ENCODE results near the gene LRRTM4. TPM values are rescaled to one million over a fixed set of nuclear protein-coding genes. Genes with fewer than 3 reads are reported as not detected.

LRRTM4 gene
- total and polyA plus RNA-seq, 2 donors (not counting 1 experiment from before 2014, with no cell fraction given): not detected

DNA sequence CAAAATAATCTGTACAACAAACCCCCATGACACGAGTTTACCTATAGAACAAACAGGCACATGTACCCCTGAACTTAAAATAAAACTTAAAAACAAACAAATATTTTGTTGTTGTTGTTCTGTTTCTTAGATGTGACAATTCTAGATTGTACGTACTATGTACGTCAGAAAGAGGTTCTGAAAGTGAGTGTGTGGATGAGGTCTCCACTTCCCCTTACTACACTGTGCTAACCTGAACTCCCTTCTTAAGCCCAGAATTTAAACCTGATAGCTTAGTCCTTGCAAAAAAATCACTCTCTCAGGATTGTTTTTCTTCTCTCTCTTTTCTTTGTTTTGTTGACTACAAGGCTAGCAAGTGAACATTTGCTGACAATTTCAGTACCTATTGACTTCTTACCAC is 581.6 kb downstream of the LRRTM4 start:
- Histone ChIP-seq H3K9me3 (ENCODE audit: control extremely low read depth in 1 of 3, control insufficient read depth in 2 of 3, insufficient read depth in 1 of 3, low read length in 2 of 3) (no peaks in the 10 kb centered on the region), H3K4me3 (ENCODE audit: control extremely low read depth in 1 of 5, extremely low read depth in 1 of 5, insufficient read depth in 1 of 5, low read depth in 2 of 5, low read length in 4 of 5) (no peak overlapping the region), H3K27ac (ENCODE audit: low read length in 2 of 2) (no peak overlapping the region), H4K20me1 (ENCODE audit: control insufficient read depth, insufficient read depth, low read length, poor library complexity, severe bottlenecking) (no peaks in the 10 kb centered on the region), H3K4me2 (replicated peaks; ENCODE audit: low read depth, low read length, poor library complexity, severe bottlenecking) (no peak overlapping the region), H3K36me3 (replicated peaks in 1 of 2; ENCODE audit: control extremely low read depth in 1 of 2, control insufficient read depth in 1 of 2, extremely low read depth in 1 of 2, insufficient read depth in 2 of 2, low read length in 1 of 2) (no peaks in the 10 kb centered on the region), H3K27me3 (replicated peaks in 1 of 4; ENCODE audit: control extremely low read depth in 1 of 4, control insufficient read depth in 3 of 4, insufficient read depth in 4 of 4, low read length in 3 of 4) (no peaks in the 10 kb centered on the region), H2AFZ (ENCODE audit: insufficient read depth, low read depth, low read length, poor library complexity, severe bottlenecking) (no peak overlapping the region), H3K4me1 (ENCODE audit: control insufficient read depth in 2 of 2, insufficient read depth in 2 of 2, low read length in 2 of 2) (no peaks in the 10 kb centered on the region), H3K79me2 (ENCODE audit: control insufficient read depth, insufficient read depth, low read length) (no peaks in the 10 kb centered on the region), H3K9ac (ENCODE audit: low read length) (no peak overlapping the region)
- CTCF ChIA-PET: no interaction called here
- WGBS (ENCODE audit: insufficient coverage): no CpG with 5 or more reads among the region's 3 CpGs
- no peak overlapping the region for H3K4me3 Mint-ChIP-seq
- H3K27ac Mint-ChIP-seq: no peak overlapping the region
- H3K9me3 Mint-ChIP-seq (ENCODE audit: insufficient read depth): peaks cover 3% of the 10 kb centered on the region
- no peaks in the 10 kb centered on the region for H3K27me3 Mint-ChIP-seq
- no peak for TF ChIP-seq EZH2 (IDR thresholded peaks at IDR 0.05; ENCODE audit: borderline replicate concordance, insufficient read depth, low read depth, low read length, poor library complexity, severe bottlenecking)
- TF ChIP-seq CTCF (IDR thresholded peaks at IDR 0.05): no peak
- intact Hi-C loops (cut with micrococcal nuclease): no loop called here
- no peak for ATAC-seq (ENCODE audit: low read depth)
- no peak for DNase-seq
- POLR2A ChIA-PET: no interaction called here
- H3K4me1 Mint-ChIP-seq: no peaks in the 10 kb centered on the region

GRCh38 chr2:76938153-76938552 is 584.0 kb downstream of the LRRTM4 start:
- H3K9me3 ChIP-seq (ENCODE audit: control extremely low read depth in 1 of 3, control insufficient read depth in 2 of 3, insufficient read depth in 1 of 3, low read length in 2 of 3): no peaks in the 10 kb centered on the region
- no peaks in the 10 kb centered on the region for H3K27me3 ChIP-seq (replicated peaks in 1 of 4; ENCODE audit: control extremely low read depth in 1 of 4, control insufficient read depth in 3 of 4, insufficient read depth in 4 of 4, low read length in 3 of 4)
- H3K4me1 ChIP-seq (ENCODE audit: control insufficient read depth in 2 of 2, insufficient read depth in 2 of 2, low read length in 2 of 2): no peaks in the 10 kb centered on the region
- H4K20me1 ChIP-seq (ENCODE audit: control insufficient read depth, insufficient read depth, low read length, poor library complexity, severe bottlenecking): no peaks in the 10 kb centered on the region
- TF ChIP-seq EZH2 (IDR thresholded peaks at IDR 0.05; ENCODE audit: borderline replicate concordance, insufficient read depth, low read depth, low read length, poor library complexity, severe bottlenecking): no peak
- TF ChIP-seq CTCF (IDR thresholded peaks at IDR 0.05): no peak
- H3K4me3 Mint-ChIP-seq: no peak overlapping the region
- no peak overlapping the region for H3K27ac Mint-ChIP-seq
- no peak overlapping the region for H3K9ac ChIP-seq (ENCODE audit: low read length)
- ATAC-seq (ENCODE audit: low read depth) (no peak), DNase-seq (no peak)
- H3K4me2 ChIP-seq (replicated peaks; ENCODE audit: low read depth, low read length, poor library complexity, severe bottlenecking): no peak overlapping the region
- no peaks in the 10 kb centered on the region for H3K79me2 ChIP-seq (ENCODE audit: control insufficient read depth, insufficient read depth, low read length)
- no peak overlapping the region for H3K27ac ChIP-seq (ENCODE audit: low read length in 2 of 2)
- no peak overlapping the region for H3K4me3 ChIP-seq (ENCODE audit: control extremely low read depth in 1 of 5, extremely low read depth in 1 of 5, insufficient read depth in 1 of 5, low read depth in 2 of 5, low read length in 4 of 5)
- no peaks in the 10 kb centered on the region for H3K27me3 Mint-ChIP-seq
- H2AFZ ChIP-seq (ENCODE audit: insufficient read depth, low read depth, low read length, poor library complexity, severe bottlenecking): no peak overlapping the region
- H3K4me1 Mint-ChIP-seq: no peaks in the 10 kb centered on the region
- POLR2A ChIA-PET: no interaction called here
- no peaks in the 10 kb centered on the region for H3K36me3 ChIP-seq (replicated peaks in 1 of 2; ENCODE audit: control extremely low read depth in 1 of 2, control insufficient read depth in 1 of 2, extremely low read depth in 1 of 2, insufficient read depth in 2 of 2, low read length in 1 of 2)
- CTCF ChIA-PET: no interaction called here
- H3K9me3 Mint-ChIP-seq (ENCODE audit: insufficient read depth): peaks cover 8% of the 10 kb centered on the region
- intact Hi-C loops (cut with micrococcal nuclease): no loop called here
